K562 (cell line): Measurements from ENCODE around the gene EPHA4. TPM values are rescaled to one million over a fixed set of nuclear protein-coding genes. Genes with fewer than 3 reads are reported as not detected.

Experiments
- ATAC-seq: fragments of 200-7000 bp; cut with Tn5 transposase; 3 replicates; pipeline ENCODE4 v1.9.1; 2020; ENCODE audit warnings: moderate library complexity
- BruUV-seq: library from RNA; stranded (reverse); fragments of 400-500 nt; replicated peaks from 2 replicates; lab custom pipeline; 2021; lab: Mats Ljungman, UMichigan
- CTCF ChIA-PET: fragments of 300-600 bp; formaldehyde crosslinking; extraction: SDS; loops from one replicate; lab custom pipeline; 2021; ENCODE audit warnings: low intra/inter-chr PET ratio; lab: Yijun Ruan, JAX
- POLR2A ChIA-PET: fragments of 300-600, 350-650 bp; sonication (Branson Sonifier 250); formaldehyde crosslinking; extraction: SDS; loops from one replicate; lab custom pipeline; 2021; ENCODE audit warnings: antibody characterized with exemption, inconsistent platforms; lab: Yijun Ruan, JAX
- DNase-seq, 4 experiments: peaks; one replicate each; pipeline versions ENCODE4 v3.0.0 to v3.0.0-alpha.2; 2011 to 2018; ENCODE audit warnings: low spot score in 3 of 4, mixed read lengths in 3 of 4; ENCODE audit errors: extremely low read depth in 1 of 4
- FAIRE-seq: peaks from 2 replicates; lab custom pipeline; 2011; peaks lifted over from hg19 to GRCh38; lab: Jason Lieb, UNC
- H2AFZ ChIP-seq: 2 replicates; pipeline ENCODE4 v1.6.0; 2011; ENCODE audit warnings: low read depth, low read length, control low read depth, inconsistent platforms
- H3K27ac ChIP-seq: fragments of 200-600 bp; 3 replicates; pipeline ENCODE4 v1.8.0; 2011; ENCODE audit warnings: low read depth, mild to moderate bottlenecking, control low read depth, inconsistent platforms, low read length, moderate library complexity, mixed read lengths; ENCODE audit errors: extremely low read depth
- H3K27me3 ChIP-seq, 2 experiments: fragments of 300-600 bp in 1 of 2; 2 replicates in 1 of 2; 3 replicates in 1 of 2; pipeline versions ENCODE4 v1.6.0 to v1.8.0; 2011; ENCODE audit warnings: inconsistent platforms in 2 of 2, low read length in 2 of 2, mild to moderate bottlenecking in 1 of 2, mixed read lengths in 1 of 2, moderate library complexity in 1 of 2; ENCODE audit not compliant: control insufficient read depth in 2 of 2, insufficient read depth in 2 of 2
- H3K36me3 ChIP-seq: fragments of 300-600 bp; 3 replicates; pipeline ENCODE4 v1.8.0; 2011; ENCODE audit warnings: mild to moderate bottlenecking, low read length, inconsistent platforms; ENCODE audit not compliant: control insufficient read depth, insufficient read depth
- H3K4me1 ChIP-seq, 2 experiments: fragments of 200-600 bp in 1 of 2; replicated peaks in 1 of 2; 2 replicates in 1 of 2; 3 replicates in 1 of 2; pipeline versions ENCODE4 v1.5.1 to v1.8.0; 2011; ENCODE audit warnings: inconsistent platforms in 2 of 2, low read length in 2 of 2, mild to moderate bottlenecking in 1 of 2, mixed read lengths in 1 of 2, moderate library complexity in 1 of 2; ENCODE audit not compliant: control insufficient read depth in 2 of 2, insufficient read depth in 2 of 2
- H3K4me2 ChIP-seq: 2 replicates; pipeline ENCODE4 v1.6.1; 2011; ENCODE audit warnings: low read length, control low read depth, inconsistent platforms, mixed read lengths; ENCODE audit not compliant: insufficient read depth
- H3K4me3 ChIP-seq: fragments of 200-600 bp; sonication (generic), shearing (Covaris generic); 2 replicates; pipeline ENCODE4 v1.5.1; 2016; ENCODE audit warnings: control low read depth, inconsistent platforms
- H3K79me2 ChIP-seq: fragments of 200-600 bp; 3 replicates; pipeline ENCODE4 v1.8.0; 2011; ENCODE audit warnings: low read length, inconsistent platforms; ENCODE audit not compliant: control insufficient read depth, insufficient read depth
- H3K9ac ChIP-seq, 2 experiments: 2 replicates each; pipeline versions ENCODE4 v1.6.0 to v1.6.1; 2011; ENCODE audit warnings: low read depth in 2 of 2, low read length in 2 of 2, control low read depth in 1 of 2, inconsistent platforms in 1 of 2, mild to moderate bottlenecking in 1 of 2, mixed read lengths in 1 of 2; ENCODE audit not compliant: insufficient read depth in 1 of 2
- H3K9me1 ChIP-seq: one replicate; pipeline ENCODE4 v1.6.0; 2011; ENCODE audit warnings: inconsistent platforms, mild to moderate bottlenecking, low read length, moderate library complexity; ENCODE audit not compliant: control insufficient read depth, insufficient read depth
- H3K9me3 ChIP-seq: replicated peaks from 2 replicates; pipeline ENCODE4 v1.5.1; 2011; ENCODE audit warnings: low read depth, low read length, inconsistent platforms; ENCODE audit not compliant: control insufficient read depth, insufficient read depth
- H4K20me1 ChIP-seq: replicated peaks from 2 replicates; pipeline ENCODE4 v1.6.1; 2011; ENCODE audit warnings: low read length, inconsistent platforms, mixed read lengths; ENCODE audit not compliant: control insufficient read depth, insufficient read depth
- WGBS: fragments of 100-300 bp; shearing (Covaris generic); methylation state at CpG from one replicate; pipeline ENCODE4 v1.1.6; 2016; ENCODE audit warnings: low coverage, mixed read lengths; ENCODE audit not compliant: insufficient coverage; ENCODE audit errors: missing lambda C conversion rate; 5-methylcytosine and 5-hydroxymethylcytosine counted together
- in situ Hi-C: fragments of 300-500 bp; cut with MboI; formaldehyde crosslinking; loops from 4 replicates; pipeline ENCODE4 v1.15.0; 2018; ENCODE audit warnings: inconsistent platforms, mixed read lengths
- intact Hi-C: fragments of 100-400 bp; cut with micrococcal nuclease; formaldehyde crosslinking; loops from 2 replicates; pipeline ENCODE4 v1.14.2; 2022
- polyA plus RNA-seq, 8 experiments: library from polyadenylated mRNA; depleted of rRNA in 4 of 8; stranded (reverse) in 5 of 8; unstranded in 3 of 8; fragments of >200 nt; fragmentation: Nextera tagmentation in 2 of 8; fragmentation: Illumina TruSeq in 1 of 8; extraction: Ambion mirVana in 2 of 8; extraction: Trizol in 1 of 8; gene quantifications; 2 replicates each; pipeline versions ENCODE4 v1.2.1 to v1.2.3, GENCODE V29; 2011 to 2014; ENCODE audit warnings: inconsistent platforms in 1 of 8, missing spikeins in 1 of 8
- total RNA-seq, 7 experiments: library from RNA; depleted of rRNA in 6 of 7; stranded (reverse); fragments of >200 nt in 6 of 7; fragmentation: Illumina TruSeq in 2 of 7; extraction: Trizol in 2 of 7; gene quantifications; 2 replicates each; pipeline versions ENCODE4 v1.2.1 to v1.2.3, GENCODE V29; 2011 to 2021; ENCODE audit warnings: low replicate concordance in 1 of 7
- TF ChIP-seq, protein P1 (sequence below), 2 experiments: IDR thresholded peaks; 2 replicates each; pipeline ENCODE4 v1.6.1; 2011; ENCODE audit warnings: borderline replicate concordance in 1 of 2, control low read depth in 1 of 2, low read depth in 1 of 2, low read length in 1 of 2, mild to moderate bottlenecking in 1 of 2, mixed read lengths in 1 of 2, moderate library complexity in 1 of 2; ENCODE audit not compliant: insufficient read depth in 1 of 2, insufficient read length in 1 of 2, poor library complexity in 1 of 2, severe bottlenecking in 1 of 2; ENCODE audit errors: extremely low read depth in 1 of 2
- TF ChIP-seq, protein P2 (sequence below): fragments of 450-650 bp; IDR thresholded peaks from 2 replicates; pipeline ENCODE4 v1.6.1; 2018; ENCODE audit warnings: mild to moderate bottlenecking, low read depth; ENCODE audit not compliant: partially characterized antibody

EPHA4 gene
- total and polyA plus RNA-seq, 9 of the 15 experiments (the other 6 are each of a cell fraction or from before 2014, with no cell fraction given), result 0.07 to 0.09 (median 0.07) TPM; not detected in 6

GRCh38 chr2:221385716-221386115 is 186.4 kb downstream of the EPHA4 start:
- Histone ChIP-seq H3K79me2 (no peaks in the 10 kb centered on the region), H3K36me3 (no peaks in the 10 kb centered on the region), H3K4me1 (no peaks in the 10 kb centered on the region), H2AFZ (no peak overlapping the region), H3K9ac (no peak overlapping the region), H4K20me1 (no peaks in the 10 kb centered on the region), H3K9me3 (no peaks in the 10 kb centered on the region), H3K27ac (no peak overlapping the region), H3K9me1 (no peaks in the 10 kb centered on the region), H3K27me3 (no peaks in the 10 kb centered on the region), H3K4me2 (no peak overlapping the region), H3K4me3 (no peak overlapping the region)
- in situ Hi-C loops, result no loop called here
- TF ChIP-seq, protein P1, sequence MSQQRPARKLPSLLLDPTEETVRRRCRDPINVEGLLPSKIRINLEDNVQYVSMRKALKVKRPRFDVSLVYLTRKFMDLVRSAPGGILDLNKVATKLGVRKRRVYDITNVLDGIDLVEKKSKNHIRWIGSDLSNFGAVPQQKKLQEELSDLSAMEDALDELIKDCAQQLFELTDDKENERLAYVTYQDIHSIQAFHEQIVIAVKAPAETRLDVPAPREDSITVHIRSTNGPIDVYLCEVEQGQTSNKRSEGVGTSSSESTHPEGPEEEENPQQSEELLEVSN (IDR thresholded peaks at IDR 0.05; ENCODE audit: borderline replicate concordance in 1 of 2, extremely low read depth in 1 of 2, insufficient read depth in 1 of 2, insufficient read length in 1 of 2, low read depth in 1 of 2, low read length in 1 of 2, poor library complexity in 1 of 2, severe bottlenecking in 1 of 2), result no peak
- TF ChIP-seq, protein P2, sequence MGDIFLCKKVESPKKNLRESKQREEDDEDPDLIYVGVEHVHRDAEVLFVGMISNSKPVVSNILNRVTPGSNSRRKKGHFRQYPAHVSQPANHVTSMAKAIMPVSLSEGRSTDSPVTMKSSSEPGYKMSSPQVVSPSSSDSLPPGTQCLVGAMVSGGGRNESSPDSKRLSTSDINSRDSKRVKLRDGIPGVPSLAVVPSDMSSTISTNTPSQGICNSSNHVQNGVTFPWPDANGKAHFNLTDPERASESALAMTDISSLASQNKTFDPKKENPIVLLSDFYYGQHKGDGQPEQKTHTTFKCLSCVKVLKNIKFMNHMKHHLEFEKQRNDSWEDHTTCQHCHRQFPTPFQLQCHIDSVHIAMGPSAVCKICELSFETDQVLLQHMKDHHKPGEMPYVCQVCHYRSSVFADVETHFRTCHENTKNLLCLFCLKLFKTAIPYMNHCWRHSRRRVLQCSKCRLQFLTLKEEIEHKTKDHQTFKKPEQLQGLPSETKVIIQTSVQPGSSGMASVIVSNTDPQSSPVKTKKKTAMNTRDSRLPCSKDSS, result no peak
- ATAC-seq, result no peak
- no peak for FAIRE-seq
- 0% methylated on average over 1 of the region's 1 CpG for WGBS
- POLR2A ChIA-PET, result no interaction called here
- CTCF ChIA-PET, result no interaction called here
- BruUV-seq, result no TSS peak
- no peak for DNase-seq
- intact Hi-C loops, result no loop called here
